ENCODE results near the gene PSAPL1. TPM values are rescaled to one million over a fixed set of nuclear protein-coding genes. Genes with fewer than 3 reads are reported as not detected.

PSAPL1 gene
- total and polyA plus RNA-seq, 2 experiments from 2014 or later = not detected

- Histone ChIP-seq H3K4me1 (ENCODE audit: insufficient read depth) (no peaks in the 10 kb centered on the region), H2AFZ (no peak overlapping the region), H3K36me3 (ENCODE audit: low read depth) (no peaks in the 10 kb centered on the region), H4K20me1 (ENCODE audit: insufficient read depth) (no peaks in the 10 kb centered on the region), H3F3A (ENCODE audit: insufficient read depth) (no peaks in the 10 kb centered on the region), H3K4me2 (ENCODE audit: unreplicated experiment) (no peak overlapping the region), H3K9me2 (ENCODE audit: insufficient read depth) (no peaks in the 10 kb centered on the region), H3K9me3 (ENCODE audit: low read depth) (no peaks in the 10 kb centered on the region), H3K27ac (no peak overlapping the region), H3K9ac (no peak overlapping the region), H3K27me3 (replicated peaks; ENCODE audit: insufficient read depth) (peaks cover 10% of the 10 kb centered on the region), H3K79me2 (ENCODE audit: insufficient read depth) (no peaks in the 10 kb centered on the region), H3K4me3 (no peak overlapping the region)
- no peak for DNase-seq
- in situ Hi-C loops (cut with MboI) = no loop called here
- no peak for TF ChIP-seq EZH2 (IDR thresholded peaks at IDR 0.05; ENCODE audit: insufficient read depth, poor library complexity, severe bottlenecking)
- TF ChIP-seq EZH2phosphoT487 (IDR thresholded peaks at IDR 0.05; ENCODE audit: insufficient read depth, low read depth) = no peak
- 80 to 82% methylated on average over 26 of the region's 26 CpGs for WGBS, 2 experiments (ENCODE audit: low coverage in 1 of 2, low lambda C conversion rate in 2 of 2, missing lambda C conversion rate in 2 of 2)
Measured at GRCh38 chr4:7434141-7434765, 477 bp downstream of the PSAPL1 start.

GRCh38 chr4:7433376-7434140, 1.2 kb downstream of the PSAPL1 start:
- Histone ChIP-seq H3K9ac (no peak overlapping the region), H3K36me3 (ENCODE audit: low read depth) (no peaks in the 10 kb centered on the region), H3K27me3 (replicated peaks; ENCODE audit: insufficient read depth) (peaks cover 7% of the 10 kb centered on the region), H3K4me2 (ENCODE audit: unreplicated experiment) (no peak overlapping the region), H4K20me1 (ENCODE audit: insufficient read depth) (no peaks in the 10 kb centered on the region), H3K4me3 (no peak overlapping the region), H3K4me1 (ENCODE audit: insufficient read depth) (no peaks in the 10 kb centered on the region), H3K79me2 (ENCODE audit: insufficient read depth) (no peaks in the 10 kb centered on the region), H3F3A (ENCODE audit: insufficient read depth) (no peaks in the 10 kb centered on the region), H3K27ac (no peak overlapping the region), H3K9me3 (ENCODE audit: low read depth) (no peaks in the 10 kb centered on the region), H3K9me2 (ENCODE audit: insufficient read depth) (no peaks in the 10 kb centered on the region), H2AFZ (no peak overlapping the region)
- in situ Hi-C loops (cut with MboI) = no loop called here
- no peak for DNase-seq
- WGBS, 2 experiments (ENCODE audit: low coverage in 1 of 2, low lambda C conversion rate in 2 of 2, missing lambda C conversion rate in 2 of 2) = 76 to 77% methylated on average over 28 of the region's 28 CpGs
- TF ChIP-seq EZH2 (IDR thresholded peaks at IDR 0.05; ENCODE audit: insufficient read depth, poor library complexity, severe bottlenecking) (no peak), EZH2phosphoT487 (IDR thresholded peaks at IDR 0.05; ENCODE audit: insufficient read depth, low read depth) (no peak)

GRCh38 chr4:7432531-7433375, 2.0 kb downstream of the PSAPL1 start:
- Histone ChIP-seq H3F3A (ENCODE audit: insufficient read depth) (no peaks in the 10 kb centered on the region), H3K9ac (no peak overlapping the region), H3K9me3 (ENCODE audit: low read depth) (no peaks in the 10 kb centered on the region), H4K20me1 (ENCODE audit: insufficient read depth) (no peaks in the 10 kb centered on the region), H3K27ac (no peak overlapping the region), H3K4me1 (ENCODE audit: insufficient read depth) (no peaks in the 10 kb centered on the region), H2AFZ (no peak overlapping the region), H3K79me2 (ENCODE audit: insufficient read depth) (no peaks in the 10 kb centered on the region), H3K27me3 (replicated peaks; ENCODE audit: insufficient read depth) (no peaks in the 10 kb centered on the region), H3K4me3 (no peak overlapping the region), H3K4me2 (ENCODE audit: unreplicated experiment) (no peak overlapping the region), H3K36me3 (ENCODE audit: low read depth) (no peaks in the 10 kb centered on the region), H3K9me2 (ENCODE audit: insufficient read depth) (no peaks in the 10 kb centered on the region)
- no peak for TF ChIP-seq EZH2 (IDR thresholded peaks at IDR 0.05; ENCODE audit: insufficient read depth, poor library complexity, severe bottlenecking)
- no peak for TF ChIP-seq EZH2phosphoT487 (IDR thresholded peaks at IDR 0.05; ENCODE audit: insufficient read depth, low read depth)
- WGBS, 2 experiments (ENCODE audit: low coverage in 1 of 2, low lambda C conversion rate in 2 of 2, missing lambda C conversion rate in 2 of 2) = 74 to 77% methylated on average over 19 to 23 of the region's 23 CpGs
- in situ Hi-C loops (cut with MboI) = no loop called here
- DNase-seq = no peak

GRCh38 chr4:7431696-7432530, 2.8 kb downstream of the PSAPL1 start:
- 76 to 84% methylated on average over 27 of the region's 27 CpGs for WGBS, 2 experiments (ENCODE audit: low coverage in 1 of 2, low lambda C conversion rate in 2 of 2, missing lambda C conversion rate in 2 of 2)
- H3K4me1 ChIP-seq (ENCODE audit: insufficient read depth) = no peaks in the 10 kb centered on the region
- no peaks in the 10 kb centered on the region for H3F3A ChIP-seq (ENCODE audit: insufficient read depth)
- H3K4me2 ChIP-seq (ENCODE audit: unreplicated experiment) = no peak overlapping the region
- in situ Hi-C loops (cut with MboI) = no loop called here
- no peaks in the 10 kb centered on the region for H3K36me3 ChIP-seq (ENCODE audit: low read depth)
- no peak overlapping the region for H2AFZ ChIP-seq
- H3K27me3 ChIP-seq (replicated peaks; ENCODE audit: insufficient read depth) = no peaks in the 10 kb centered on the region
- no peaks in the 10 kb centered on the region for H3K9me2 ChIP-seq (ENCODE audit: insufficient read depth)
- no peak overlapping the region for H3K4me3 ChIP-seq
- no peak overlapping the region for H3K9ac ChIP-seq
- TF ChIP-seq EZH2phosphoT487 (IDR thresholded peaks at IDR 0.05; ENCODE audit: insufficient read depth, low read depth) = no peak
- no peak for DNase-seq
- no peaks in the 10 kb centered on the region for H3K9me3 ChIP-seq (ENCODE audit: low read depth)
- no peak overlapping the region for H3K27ac ChIP-seq
- no peaks in the 10 kb centered on the region for H4K20me1 ChIP-seq (ENCODE audit: insufficient read depth)
- H3K79me2 ChIP-seq (ENCODE audit: insufficient read depth) = no peaks in the 10 kb centered on the region
